ENCODE data around the gene ZNF155. TPM values are rescaled to one million over a fixed set of nuclear protein-coding genes. Genes with fewer than 3 reads are reported as not detected.

The ZNF155 gene
- total RNA-seq, 2 experiments from 2014 or later = 12.3 to 12.9 TPM

DNA sequence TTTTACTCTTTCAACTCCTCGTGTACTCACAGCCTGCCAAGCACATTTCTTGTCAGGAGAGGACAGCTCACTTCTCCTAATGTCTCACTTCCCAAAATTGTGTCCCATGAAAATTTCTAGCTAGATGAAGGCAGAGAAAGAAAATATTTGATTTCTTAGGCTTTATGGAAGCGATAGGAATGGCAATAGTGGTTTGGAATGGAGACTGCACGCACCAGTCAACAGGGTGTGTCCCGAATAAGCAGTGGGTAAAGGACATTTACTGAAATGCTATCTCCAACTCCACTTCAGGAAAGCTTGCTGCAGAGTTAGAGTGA is 40.9 kb downstream of the ZNF155 start:
- Mint-ChIP-seq H3K27me3 (peaks cover 7% of the 10 kb centered on the region), H3K36me3 (peaks cover 41% of the 10 kb centered on the region), H3K9me3 (peaks cover 24% of the 10 kb centered on the region), H3K27ac (peak overlapping the region; percentile 93), H3K4me3 (peak overlapping the region; percentile 96), H3K4me1 (peaks cover 12% of the 10 kb centered on the region)
- DNase-seq = no peak
- ATAC-seq (ENCODE audit: low read depth) = no peak
- POLR2A ChIA-PET = interaction anchor here (1.0 to 1.5 kb wide), 4 partner anchors 49 to 183 kb away, joined by 3 read pairs; partner anchors contain the start of genes ZNF224 and ZNF45

DNA sequence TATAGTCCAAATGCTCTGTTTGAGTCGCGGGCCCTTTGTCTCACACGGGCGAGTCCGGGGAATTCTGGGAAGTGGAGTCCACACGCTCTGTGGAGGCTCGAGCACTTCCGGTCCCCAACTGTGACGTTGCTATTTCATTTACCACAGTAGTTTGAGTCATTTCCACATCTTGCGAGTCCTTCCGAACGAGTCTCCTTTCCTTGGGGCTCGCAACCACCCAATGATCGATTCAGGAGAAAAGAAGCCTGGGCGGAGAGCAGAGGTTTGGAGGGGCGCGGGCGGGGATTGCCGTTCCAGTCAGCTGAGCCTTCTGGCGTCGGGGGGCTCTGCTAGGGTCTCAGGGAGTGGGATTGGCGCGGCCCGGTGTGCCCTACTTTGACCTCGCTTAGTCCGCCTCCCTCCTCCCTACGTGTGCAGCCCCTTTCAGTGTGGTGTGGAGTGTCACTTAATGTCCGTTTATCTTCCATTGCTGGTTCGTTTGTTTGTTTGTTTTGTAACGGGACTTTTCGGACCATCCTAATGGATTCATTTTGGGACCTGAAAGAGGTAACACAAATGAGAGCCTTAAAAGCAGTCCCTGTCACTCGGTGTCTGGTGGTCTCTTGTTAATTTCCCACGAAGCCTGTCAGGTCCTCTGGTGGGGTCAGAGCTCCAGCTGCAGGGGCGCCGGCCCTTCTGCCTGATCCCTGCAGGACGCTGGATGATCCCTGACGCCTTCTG is 41.4 kb downstream of the ZNF155 start, which contains the start of gene ZNF222:
ZNF222 (plus strand) TSS at position 163 of the 720 bp plus-strand sequence; CDS start at position 221, 58 bp downstream.
- peak within 1 kb of the TSS; percentile 96 for H3K4me3 Mint-ChIP-seq
- peak; percentile 71 for DNase-seq
- H3K9me3 Mint-ChIP-seq = peaks cover 19% of the 10 kb centered on the region
- peaks cover 7% of the 10 kb centered on the region for H3K27me3 Mint-ChIP-seq
- ATAC-seq (ENCODE audit: low read depth) = peak; percentile 98
- peak within 1 kb of the TSS; percentile 93 for H3K27ac Mint-ChIP-seq
- H3K4me1 Mint-ChIP-seq = peaks cover 12% of the 10 kb centered on the region
- peaks cover 45% of the 10 kb centered on the region for H3K36me3 Mint-ChIP-seq
- POLR2A ChIA-PET = interaction anchor here (1.0 to 1.5 kb wide), 4 partner anchors 48 to 182 kb away, joined by 3 read pairs; partner anchors contain the start of genes ZNF224 and ZNF45

DNA sequence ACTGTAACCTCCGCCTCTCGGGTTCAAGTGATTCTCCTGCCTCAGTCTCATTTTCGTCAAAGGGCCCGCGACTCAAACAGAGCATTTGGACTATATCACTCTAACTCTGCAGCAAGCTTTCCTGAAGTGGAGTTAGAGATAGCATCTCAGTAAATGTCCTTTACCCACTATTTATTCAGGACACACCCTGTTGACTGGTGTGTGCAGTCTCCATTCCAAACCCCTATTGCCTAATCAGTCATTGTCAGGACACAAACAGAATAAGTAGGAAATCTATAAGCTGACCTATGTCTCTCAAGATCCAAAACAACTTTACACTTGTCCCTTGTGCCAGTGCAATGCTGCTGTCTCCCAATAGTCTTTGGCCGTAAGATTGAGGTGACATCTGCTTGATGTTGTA is 42.6 kb downstream of the ZNF155 start:
- POLR2A ChIA-PET = no interaction called here
- peaks cover 19% of the 10 kb centered on the region for H3K9me3 Mint-ChIP-seq

GRCh38 chr19:44032001-44032610 is 48.1 kb downstream of the ZNF155 start:
- DNase-seq (no peak), ATAC-seq (ENCODE audit: low read depth) (no peak)
- Mint-ChIP-seq H3K4me1 (no peaks in the 10 kb centered on the region), H3K4me3 (no peak overlapping the region), H3K9me3 (peaks cover 40% of the 10 kb centered on the region), H3K36me3 (peaks cover 54% of the 10 kb centered on the region), H3K27me3 (no peaks in the 10 kb centered on the region), H3K27ac (no peak overlapping the region)
- POLR2A ChIA-PET = no interaction called here

More for the DNA sequence above, 42.6 kb downstream of the ZNF155 start:
- Mint-ChIP-seq H3K4me3 (no peak overlapping the region), H3K36me3 (peaks cover 56% of the 10 kb centered on the region), H3K27me3 (peaks cover 5% of the 10 kb centered on the region), H3K27ac (no peak overlapping the region), H3K4me1 (peaks cover 12% of the 10 kb centered on the region)
- ATAC-seq (ENCODE audit: low read depth) (no peak), DNase-seq (no peak)

- Mint-ChIP-seq H3K4me3 (no peak overlapping the region), H3K27ac (no peak overlapping the region), H3K27me3 (peaks cover 2% of the 10 kb centered on the region), H3K9me3 (peaks cover 20% of the 10 kb centered on the region), H3K4me1 (no peaks in the 10 kb centered on the region), H3K36me3 (no peaks in the 10 kb centered on the region)
- DNase-seq (no peak), ATAC-seq (ENCODE audit: low read depth) (no peak)
- POLR2A ChIA-PET = no interaction called here
Observed at GRCh38 chr19:44042147-44042546, 58.2 kb downstream of the ZNF155 start.

Other genes with a start within 250 kb of the ZNF155 start
- gene SMG9, start 229.2 kb upstream of the ZNF155 start, total RNA-seq = 10 to 100 TPM; 48.9 to 49.9 TPM
- gene KCNN4, start 203.2 kb upstream of the ZNF155 start, total RNA-seq = 10 to 100 TPM; 38.3 to 45.4 TPM
- gene LYPD5, start 181.7 kb upstream of the ZNF155 start, total RNA-seq = 1 to 10 TPM; 1.9 to 2.0 TPM
- 10 to 100 TPM; 11.5 TPM for gene ZNF283, start 156.9 kb upstream of the ZNF155 start, total RNA-seq
- gene ZNF404, start 100.2 kb upstream of the ZNF155 start, total RNA-seq = 1 to 10 TPM; 4.5 to 6.8 TPM
- 10 to 100 TPM; 21.0 to 22.4 TPM for gene ZNF45, start 48.9 kb upstream of the ZNF155 start, total RNA-seq
- gene ZNF221, start 33.0 kb upstream of the ZNF155 start, total RNA-seq = 1 to 10 TPM; 2.9 to 3.7 TPM
- gene ZNF230, start 18.8 kb downstream of the ZNF155 start, total RNA-seq = 1 to 10 TPM; 9.2 to 9.7 TPM
- gene ZNF222, start 41.2 kb downstream of the ZNF155 start, total RNA-seq = 1 to 10 TPM; 7.8 to 7.9 TPM
- gene ZNF223, start 67.8 kb downstream of the ZNF155 start, total RNA-seq = 1 to 10 TPM; 2.2 to 3.3 TPM
- 1 to 10 TPM; 3.9 to 4.1 TPM for gene ZNF284, start 88.0 kb downstream of the ZNF155 start, total RNA-seq
- 10 to 100 TPM; 55.3 to 58.2 TPM for gene ZNF224, start 110.2 kb downstream of the ZNF155 start, total RNA-seq
- gene ZNF225, start 129.2 kb downstream of the ZNF155 start, total RNA-seq = 1 to 10 TPM; 7.8 to 9.2 TPM
- 10 to 100 TPM; 16.4 to 18.2 TPM for gene ZNF234, start 157.4 kb downstream of the ZNF155 start, total RNA-seq
- 10 to 100 TPM; 26.2 to 28.0 TPM for gene ZNF226, start 180.9 kb downstream of the ZNF155 start, total RNA-seq
- 10 to 100 TPM; 40.6 to 42.2 TPM for gene ZNF227, start 228.3 kb downstream of the ZNF155 start, total RNA-seq

Measured in activated naive CD8-positive, alpha-beta T cell treated with anti-CD3 and anti-CD28 coated beads, Interleukin-2, amount 10 ng/mL, durations not matched to agents 7 days and 5 days (primary cell).